RWPE2 (cell line): ENCODE measurements around the gene TTC6.

Experiments
- ATAC-seq: fragments of 200-7000 bp; cut with Tn5 transposase; 3 replicates; pipeline ENCODE4 v1.9.1; 2021; ENCODE audit warnings: low read depth
- DNase-seq: peaks from one replicate; pipeline ENCODE4 v3.0.0-alpha.2; 2020; ENCODE audit warnings: low spot score
- H3K27ac ChIP-seq: fragments of 450-650 bp; 2 replicates; pipeline ENCODE4 v1.5.1; 2017; ENCODE audit warnings: mild to moderate bottlenecking; ENCODE audit not compliant: poor library complexity, severe bottlenecking
- H3K27me3 ChIP-seq: fragments of 250-450 bp; sonication (Bioruptor Pico); 2 replicates; pipeline ENCODE4 v1.5.1; 2021; ENCODE audit warnings: mild to moderate bottlenecking, moderate library complexity; ENCODE audit not compliant: insufficient read depth, poor library complexity, severe bottlenecking
- H3K36me3 ChIP-seq: fragments of 250-450 bp; sonication (Bioruptor Pico); 2 replicates; pipeline ENCODE4 v1.5.1; 2020; ENCODE audit warnings: low read depth, mild to moderate bottlenecking, moderate library complexity
- H3K4me1 ChIP-seq: fragments of 250-450 bp; sonication (Bioruptor Pico); 2 replicates; pipeline ENCODE4 v1.5.1; 2021; ENCODE audit warnings: mild to moderate bottlenecking, moderate library complexity; ENCODE audit not compliant: insufficient read depth, poor library complexity, severe bottlenecking
- H3K4me3 ChIP-seq: fragments of 250-450 bp; sonication (Bioruptor Pico); 2 replicates; pipeline ENCODE4 v1.5.1; 2021; ENCODE audit warnings: mild to moderate bottlenecking, moderate library complexity; ENCODE audit not compliant: severe bottlenecking
- H3K9me3 ChIP-seq: fragments of 250-450 bp; sonication (Bioruptor Pico); 2 replicates; pipeline ENCODE4 v1.5.1; 2021; ENCODE audit warnings: mild to moderate bottlenecking, moderate library complexity; ENCODE audit not compliant: severe bottlenecking
- CTCF ChIP-seq: fragments of 450-650 bp; IDR thresholded peaks from one replicate; pipeline ENCODE4 v1.5.1; 2017; ENCODE audit warnings: mild to moderate bottlenecking, moderate library complexity; ENCODE audit not compliant: poor library complexity, severe bottlenecking

TTC6 gene

GRCh38 chr14:37617864-37618365 lies 22.5 kb downstream of the TTC6 start:
- H3K27ac ChIP-seq = no peak overlapping the region

GRCh38 chr14:37618498-37619028 lies 23.1 kb downstream of the TTC6 start:
- Histone ChIP-seq H3K27me3 (no peaks in the 10 kb centered on the region), H3K27ac (no peak overlapping the region), H3K36me3 (no peaks in the 10 kb centered on the region), H3K4me1 (peaks cover 8% of the 10 kb centered on the region), H3K4me3 (no peak overlapping the region), H3K9me3 (peaks cover 2% of the 10 kb centered on the region)
- no peak for TF ChIP-seq CTCF
- no peak for DNase-seq
- ATAC-seq = no peak

More at GRCh38 chr14:37617864-37618365, 22.5 kb downstream of the TTC6 start:
- no peaks in the 10 kb centered on the region for H3K36me3 ChIP-seq
- ATAC-seq (no peak), DNase-seq (no peak)
- H3K4me3 ChIP-seq = no peak overlapping the region
- no peaks in the 10 kb centered on the region for H3K27me3 ChIP-seq
- peaks cover 2% of the 10 kb centered on the region for H3K9me3 ChIP-seq
- H3K4me1 ChIP-seq = peaks cover 2% of the 10 kb centered on the region
- TF ChIP-seq CTCF = no peak

- ATAC-seq (no peak), DNase-seq (no peak)
- no peak for TF ChIP-seq CTCF
- H3K4me1 ChIP-seq = peaks cover 20% of the 10 kb centered on the region
- H3K27ac ChIP-seq = no peak overlapping the region
- H3K27me3 ChIP-seq = no peaks in the 10 kb centered on the region
- H3K4me3 ChIP-seq = no peak overlapping the region
- no peaks in the 10 kb centered on the region for H3K36me3 ChIP-seq
- H3K9me3 ChIP-seq = no peaks in the 10 kb centered on the region
Observed at GRCh38 chr14:37620856-37621255, 25.4 kb downstream of the TTC6 start.

- TF ChIP-seq CTCF = no peak
- Histone ChIP-seq H3K36me3 (no peaks in the 10 kb centered on the region), H3K27ac (peak overlapping the region; percentile 84), H3K4me3 (no peak overlapping the region), H3K4me1 (peaks cover 20% of the 10 kb centered on the region), H3K27me3 (no peaks in the 10 kb centered on the region), H3K9me3 (no peaks in the 10 kb centered on the region)
- ATAC-seq (no peak), DNase-seq (no peak)
Observed at GRCh38 chr14:37622231-37622923, 26.9 kb downstream of the TTC6 start.

GRCh38 chr14:37623426-37623951 lies 28.1 kb downstream of the TTC6 start:
- ATAC-seq (peak; percentile 92), DNase-seq (peak; percentile 94)
- Histone ChIP-seq H3K9me3 (no peaks in the 10 kb centered on the region), H3K4me3 (no peak overlapping the region), H3K27me3 (no peaks in the 10 kb centered on the region), H3K27ac (peak overlapping the region; percentile 84), H3K4me1 (peaks cover 20% of the 10 kb centered on the region), H3K36me3 (no peaks in the 10 kb centered on the region)
- no peak for TF ChIP-seq CTCF
